Smooth muscle cell (in vitro differentiated cells): ENCODE data around the gene TANGO2. TPM values are rescaled to one million over a fixed set of nuclear protein-coding genes. Genes with fewer than 3 reads are reported as not detected.

Source experiments
- DNase-seq: peaks from one replicate; lab custom pipeline; 2025; ENCODE audit not compliant: unreplicated experiment; lab: John Stamatoyannopoulos, UW
- H2AFZ ChIP-seq: fragments of 200-600 bp; sonication (generic); 2 replicates; pipeline ENCODE4 v1.6.0; 2016; ENCODE audit warnings: antibody characterized with exemption, low read depth, mild to moderate bottlenecking
- H3F3A ChIP-seq: fragments of 200-600 bp; sonication (generic); 2 replicates; pipeline ENCODE4 v1.6.0; 2017; ENCODE audit warnings: antibody characterized with exemption, low read depth
- H3K27ac ChIP-seq: fragments of 200-600 bp; sonication (generic); 2 replicates; pipeline ENCODE4 v1.5.1; 2016; ENCODE audit warnings: low read depth, mild to moderate bottlenecking
- H3K27me3 ChIP-seq: fragments of 200-600 bp; sonication (generic); 2 replicates; pipeline ENCODE4 v1.6.1; 2016; ENCODE audit warnings: low read depth, mild to moderate bottlenecking
- H3K36me3 ChIP-seq: fragments of 200-600 bp; sonication (generic); 2 replicates; pipeline ENCODE4 v1.5.1; 2016; ENCODE audit warnings: low read depth
- H3K4me1 ChIP-seq: fragments of 200-600 bp; sonication (generic); 2 replicates; pipeline ENCODE4 v1.5.1; 2016; ENCODE audit warnings: low read depth
- H3K4me2 ChIP-seq: fragments of 200-600 bp; sonication (generic); 2 replicates; pipeline ENCODE4 v1.6.0; 2016; ENCODE audit warnings: mild to moderate bottlenecking
- H3K4me3 ChIP-seq: fragments of 200-600 bp; sonication (generic); 2 replicates; pipeline ENCODE4 v1.5.1; 2016; ENCODE audit warnings: mild to moderate bottlenecking
- H3K79me2 ChIP-seq: fragments of 200-600 bp; sonication (generic); 2 replicates; pipeline ENCODE4 v1.6.0; 2016; ENCODE audit warnings: low read depth, mild to moderate bottlenecking
- H3K9ac ChIP-seq: fragments of 200-600 bp; sonication (generic); 2 replicates; pipeline ENCODE4 v1.6.0; 2016; ENCODE audit warnings: low read depth
- H3K9me3 ChIP-seq: fragments of 200-600 bp; sonication (generic); replicated peaks from 2 replicates; pipeline ENCODE4 v1.5.1; 2016; ENCODE audit warnings: low read depth
- H4K20me1 ChIP-seq: fragments of 200-600 bp; sonication (generic); 2 replicates; pipeline ENCODE4 v1.6.0; 2016; ENCODE audit warnings: low read depth
- WGBS: methylation state at CpG from one replicate; pipeline ENCODE4 v1.1.7; 2016; ENCODE audit warnings: low lambda C conversion rate; 5-methylcytosine and 5-hydroxymethylcytosine counted together
- polyA plus RNA-seq: library from polyadenylated mRNA; unstranded; fragments of >200 nt; fragmentation: Nextera tagmentation; extraction: Ambion mirVana; gene quantifications from 2 replicates; pipeline ENCODE4 v1.2.1, GENCODE V29; 2016
- total RNA-seq: library from RNA; depleted of rRNA; stranded (reverse); fragments of >200 nt; gene quantifications from 2 replicates; pipeline ENCODE4 v1.2.3, GENCODE V29; 2014
- TF ChIP-seq, protein P1 (sequence below): fragments of 200-600 bp; sonication (generic); IDR thresholded peaks from 2 replicates; pipeline ENCODE4 v1.5.1; 2017; ENCODE audit warnings: borderline replicate concordance, mild to moderate bottlenecking, antibody characterized with exemption; ENCODE audit not compliant: insufficient read depth, poor library complexity, severe bottlenecking

TANGO2 gene
- total and polyA plus RNA-seq, 2 experiments from 2014 or later: 10.8 to 14.7 TPM

DNA sequence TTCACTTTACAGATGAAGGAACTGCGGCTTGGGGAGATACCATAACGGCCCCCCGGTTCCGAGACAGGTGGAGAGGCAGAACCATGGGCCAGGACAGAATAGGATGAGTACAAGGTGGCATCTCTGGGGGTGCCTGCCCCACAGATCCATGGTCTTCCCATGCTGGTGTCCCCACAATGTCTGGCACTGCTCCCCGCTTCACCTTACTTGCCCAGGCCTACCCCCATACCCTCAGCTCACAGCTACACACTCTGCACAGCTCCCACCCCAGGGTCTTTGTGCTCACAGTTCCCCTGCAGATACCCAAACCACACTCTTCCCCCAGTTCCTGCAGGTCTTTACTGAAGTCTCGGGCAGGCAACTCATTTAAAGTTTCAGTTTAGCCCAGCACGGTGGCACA lies 47.7 kb downstream of the TANGO2 start:
- WGBS: 96% methylated on average over 7 of the region's 7 CpGs
- Histone ChIP-seq H3K36me3 (no peaks in the 10 kb centered on the region), H3K4me1 (no peaks in the 10 kb centered on the region), H4K20me1 (no peaks in the 10 kb centered on the region), H3K9ac (no peak overlapping the region), H3K27me3 (no peaks in the 10 kb centered on the region), H2AFZ (no peak overlapping the region), H3K27ac (no peak overlapping the region), H3K9me3 (no peaks in the 10 kb centered on the region), H3K4me3 (no peak overlapping the region), H3K79me2 (no peaks in the 10 kb centered on the region), H3F3A (no peaks in the 10 kb centered on the region), H3K4me2 (no peak overlapping the region)
- TF ChIP-seq, protein P1, sequence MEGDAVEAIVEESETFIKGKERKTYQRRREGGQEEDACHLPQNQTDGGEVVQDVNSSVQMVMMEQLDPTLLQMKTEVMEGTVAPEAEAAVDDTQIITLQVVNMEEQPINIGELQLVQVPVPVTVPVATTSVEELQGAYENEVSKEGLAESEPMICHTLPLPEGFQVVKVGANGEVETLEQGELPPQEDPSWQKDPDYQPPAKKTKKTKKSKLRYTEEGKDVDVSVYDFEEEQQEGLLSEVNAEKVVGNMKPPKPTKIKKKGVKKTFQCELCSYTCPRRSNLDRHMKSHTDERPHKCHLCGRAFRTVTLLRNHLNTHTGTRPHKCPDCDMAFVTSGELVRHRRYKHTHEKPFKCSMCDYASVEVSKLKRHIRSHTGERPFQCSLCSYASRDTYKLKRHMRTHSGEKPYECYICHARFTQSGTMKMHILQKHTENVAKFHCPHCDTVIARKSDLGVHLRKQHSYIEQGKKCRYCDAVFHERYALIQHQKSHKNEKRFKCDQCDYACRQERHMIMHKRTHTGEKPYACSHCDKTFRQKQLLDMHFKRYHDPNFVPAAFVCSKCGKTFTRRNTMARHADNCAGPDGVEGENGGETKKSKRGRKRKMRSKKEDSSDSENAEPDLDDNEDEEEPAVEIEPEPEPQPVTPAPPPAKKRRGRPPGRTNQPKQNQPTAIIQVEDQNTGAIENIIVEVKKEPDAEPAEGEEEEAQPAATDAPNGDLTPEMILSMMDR: no peak
- DNase-seq: no peak

DNA sequence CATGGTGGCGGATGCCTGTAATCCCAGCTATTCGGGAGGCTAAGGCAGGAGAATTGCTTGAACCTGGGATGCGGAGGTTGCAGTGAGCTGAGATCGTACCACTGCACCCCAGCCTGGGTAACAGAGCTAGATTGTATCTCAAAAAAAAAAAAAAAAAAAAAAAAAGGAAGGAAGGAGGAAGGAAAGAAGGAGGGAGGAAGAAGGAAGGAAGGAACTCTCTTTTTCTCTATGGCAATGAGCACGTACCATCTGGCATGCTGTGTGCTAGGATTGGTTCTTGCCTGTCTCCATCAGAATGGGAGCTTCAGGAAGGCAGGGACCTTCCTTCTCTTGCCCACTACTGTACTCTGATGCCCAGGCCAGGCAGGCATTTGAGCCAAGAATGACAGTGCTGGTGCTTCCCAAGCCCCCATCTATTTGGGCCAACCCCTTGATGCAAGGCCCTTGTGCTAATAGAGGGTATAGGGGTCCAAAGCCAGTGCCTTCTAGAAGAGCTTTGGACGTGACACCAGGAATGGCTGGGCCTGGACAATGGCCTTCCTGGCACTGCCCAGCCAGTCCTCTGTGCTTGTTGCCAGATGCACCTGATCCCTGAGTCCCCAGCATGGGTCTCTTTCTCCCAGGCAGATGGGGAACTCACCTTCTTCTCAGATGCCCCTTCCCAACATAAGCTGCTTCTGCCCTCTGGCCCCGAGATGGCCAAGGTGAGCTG lies 48.6 kb downstream of the TANGO2 start:
- Histone ChIP-seq H3K4me3 (no peak overlapping the region), H3K36me3 (no peaks in the 10 kb centered on the region), H3K4me1 (no peaks in the 10 kb centered on the region), H3K79me2 (no peaks in the 10 kb centered on the region), H3K9me3 (no peaks in the 10 kb centered on the region), H3K27me3 (no peaks in the 10 kb centered on the region), H2AFZ (no peak overlapping the region), H3K27ac (no peak overlapping the region), H3K4me2 (no peak overlapping the region), H3F3A (no peaks in the 10 kb centered on the region), H3K9ac (no peak overlapping the region), H4K20me1 (no peaks in the 10 kb centered on the region)
- DNase-seq: no peak
- WGBS: 97% methylated on average over 7 of the region's 7 CpGs
- TF ChIP-seq, protein P1: no peak

DNA sequence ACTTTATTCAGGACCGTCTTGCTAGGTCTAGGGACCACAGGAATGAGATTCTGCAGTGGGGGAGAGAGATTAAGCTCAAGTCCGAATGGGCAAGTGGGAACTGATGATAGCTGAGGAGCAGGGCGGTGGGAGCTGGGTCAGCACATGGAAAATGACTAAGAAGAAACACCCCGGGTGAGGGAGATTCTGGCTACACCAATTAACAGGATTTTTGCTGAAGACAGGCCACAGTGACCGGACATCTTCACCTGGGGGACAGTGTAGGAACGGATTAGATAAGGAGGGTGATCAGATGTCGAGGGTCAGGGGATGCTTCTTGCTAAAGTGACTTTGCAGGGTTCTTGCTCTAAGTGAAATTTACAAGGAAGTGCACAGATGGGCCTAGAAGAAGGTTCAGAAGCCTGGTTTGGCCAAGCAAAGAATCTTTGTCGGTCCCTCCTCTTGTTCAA lies 50.6 kb downstream of the TANGO2 start:
- Histone ChIP-seq H3K9ac (no peak overlapping the region), H3K36me3 (no peaks in the 10 kb centered on the region), H3K27ac (no peak overlapping the region), H2AFZ (no peak overlapping the region), H3K4me1 (no peaks in the 10 kb centered on the region), H4K20me1 (no peaks in the 10 kb centered on the region), H3K4me2 (no peak overlapping the region), H3K9me3 (no peaks in the 10 kb centered on the region), H3K27me3 (no peaks in the 10 kb centered on the region), H3F3A (no peaks in the 10 kb centered on the region), H3K4me3 (no peak overlapping the region), H3K79me2 (no peaks in the 10 kb centered on the region)
- 94% methylated on average over 8 of the region's 8 CpGs for WGBS
- TF ChIP-seq, protein P1: no peak
- DNase-seq: no peak
